NCI-H187 treated with DMSO at 0.1 percent for 48 hours (cell line): ENCODE data around the gene PATJ.
A peak's percentile ranks its signal among the peaks of the same experiment; 100 is the strongest.

Source experiments
- DNase-seq: peaks from one replicate; lab custom pipeline; 2025; lab: John Stamatoyannopoulos, UW

Gene PATJ

GRCh38 chr1:61993331-61993961 is 251.2 kb downstream of the PATJ start:
- DNase-seq: no peak

GRCh38 chr1:61995641-61996040 is 253.4 kb downstream of the PATJ start:
- DNase-seq: no peak

GRCh38 chr1:61997123-61997522 is 254.8 kb downstream of the PATJ start:
- DNase-seq: no peak

GRCh38 chr1:62003777-62004176 is 261.5 kb downstream of the PATJ start:
- no peak for DNase-seq

GRCh38 chr1:62006690-62007089 is 264.4 kb downstream of the PATJ start:
- no peak for DNase-seq

GRCh38 chr1:62011006-62011405 is 268.7 kb downstream of the PATJ start:
- DNase-seq: no peak

- no peak for DNase-seq
These were observed 269.8 kb downstream of the PATJ start for GRCh38 chr1:62012095-62012494.

GRCh38 chr1:62012836-62013235 is 270.6 kb downstream of the PATJ start:
- no peak for DNase-seq

GRCh38 chr1:62013264-62013663 is 271.0 kb downstream of the PATJ start:
- DNase-seq: no peak

- no peak for DNase-seq
These were observed 280.2 kb downstream of the PATJ start for GRCh38 chr1:62022382-62022983.

GRCh38 chr1:62024690-62025089 is 282.4 kb downstream of the PATJ start:
- DNase-seq: no peak

GRCh38 chr1:62025154-62025553 is 282.9 kb downstream of the PATJ start:
- no peak for DNase-seq

GRCh38 chr1:62025892-62026291 is 283.6 kb downstream of the PATJ start:
- DNase-seq: no peak

GRCh38 chr1:62029704-62030103 is 287.4 kb downstream of the PATJ start:
- no peak for DNase-seq

GRCh38 chr1:62034790-62035189 is 292.5 kb downstream of the PATJ start:
- DNase-seq: no peak

GRCh38 chr1:62037274-62037673 is 295.0 kb downstream of the PATJ start:
- no peak for DNase-seq

GRCh38 chr1:62038594-62039284 is 296.5 kb downstream of the PATJ start:
- no peak for DNase-seq

- peak; percentile 61 for DNase-seq
These were observed 298.2 kb downstream of the PATJ start for GRCh38 chr1:62040450-62040849.

- no peak for DNase-seq
These were observed 298.7 kb downstream of the PATJ start for GRCh38 chr1:62040973-62041372.

- no peak for DNase-seq
These were observed 300.9 kb downstream of the PATJ start for GRCh38 chr1:62043154-62043553.

- DNase-seq: no peak
These were observed 303.3 kb downstream of the PATJ start for GRCh38 chr1:62045574-62045973.

- no peak for DNase-seq
These were observed 304.6 kb downstream of the PATJ start for GRCh38 chr1:62046927-62047326.

- DNase-seq: no peak
These were observed 307.9 kb downstream of the PATJ start for GRCh38 chr1:62050165-62050564.

- no peak for DNase-seq
These were observed 310.7 kb downstream of the PATJ start for GRCh38 chr1:62052946-62053345.
